Glutamatergic neuron (in vitro differentiated cells): ENCODE measurements around the gene ARHGEF4. TPM values are rescaled to one million over a fixed set of nuclear protein-coding genes. Genes with fewer than 3 reads are reported as not detected.
"Not testable (repeated sequence)": the region's sequence is repeated elsewhere in the genome, so short reads cannot be mapped to it uniquely, and the experiment has no call there.

Experiments used
- DNase-seq: peaks from one replicate; pipeline ENCODE4 v3.0.0; 2022
- H3K27ac Mint-ChIP-seq: one replicate; pipeline ENCODE4 v1.8.0; 2020; ENCODE audit warnings: mild to moderate bottlenecking, mixed read lengths, inconsistent platforms; ENCODE audit not compliant: unreplicated experiment
- H3K27me3 Mint-ChIP-seq: one replicate; pipeline ENCODE4 v1.8.0; 2020; ENCODE audit warnings: mild to moderate bottlenecking, moderate library complexity, mixed read lengths, inconsistent platforms; ENCODE audit not compliant: unreplicated experiment
- H3K36me3 Mint-ChIP-seq: one replicate; pipeline ENCODE4 v1.8.0; 2020; ENCODE audit warnings: mild to moderate bottlenecking, mixed read lengths, inconsistent platforms; ENCODE audit not compliant: unreplicated experiment
- H3K4me1 Mint-ChIP-seq: one replicate; pipeline ENCODE4 v1.8.0; 2020; ENCODE audit warnings: mild to moderate bottlenecking, low read depth, mixed read lengths, inconsistent platforms; ENCODE audit not compliant: unreplicated experiment
- H3K4me3 Mint-ChIP-seq: one replicate; pipeline ENCODE4 v1.8.0; 2020; ENCODE audit warnings: mild to moderate bottlenecking, mixed read lengths, inconsistent platforms; ENCODE audit not compliant: unreplicated experiment
- H3K9me3 Mint-ChIP-seq: one replicate; pipeline ENCODE4 v1.8.0; 2020; ENCODE audit warnings: mild to moderate bottlenecking, moderate library complexity, mixed read lengths, inconsistent platforms; ENCODE audit not compliant: unreplicated experiment
- total RNA-seq: library from RNA; stranded (reverse); fragmentation: NEBNext Ultra II Directional; extraction: Animal tissue kit (Norgen Biotek cat#: 25700); gene quantifications from one replicate; pipeline ENCODE4 v1.2.1, GENCODE V29; 2021; ENCODE audit not compliant: unreplicated experiment
- TF ChIP-seq, protein P1 (sequence below): fragments of 200-600 bp; sonication (generic); IDR thresholded peaks from one replicate; pipeline ENCODE4 v1.5.0; 2021; ENCODE audit not compliant: partially characterized antibody, unreplicated experiment

Gene ARHGEF4
- total RNA-seq, 1 donor from 2014 or later = 6.1 TPM

DNA sequence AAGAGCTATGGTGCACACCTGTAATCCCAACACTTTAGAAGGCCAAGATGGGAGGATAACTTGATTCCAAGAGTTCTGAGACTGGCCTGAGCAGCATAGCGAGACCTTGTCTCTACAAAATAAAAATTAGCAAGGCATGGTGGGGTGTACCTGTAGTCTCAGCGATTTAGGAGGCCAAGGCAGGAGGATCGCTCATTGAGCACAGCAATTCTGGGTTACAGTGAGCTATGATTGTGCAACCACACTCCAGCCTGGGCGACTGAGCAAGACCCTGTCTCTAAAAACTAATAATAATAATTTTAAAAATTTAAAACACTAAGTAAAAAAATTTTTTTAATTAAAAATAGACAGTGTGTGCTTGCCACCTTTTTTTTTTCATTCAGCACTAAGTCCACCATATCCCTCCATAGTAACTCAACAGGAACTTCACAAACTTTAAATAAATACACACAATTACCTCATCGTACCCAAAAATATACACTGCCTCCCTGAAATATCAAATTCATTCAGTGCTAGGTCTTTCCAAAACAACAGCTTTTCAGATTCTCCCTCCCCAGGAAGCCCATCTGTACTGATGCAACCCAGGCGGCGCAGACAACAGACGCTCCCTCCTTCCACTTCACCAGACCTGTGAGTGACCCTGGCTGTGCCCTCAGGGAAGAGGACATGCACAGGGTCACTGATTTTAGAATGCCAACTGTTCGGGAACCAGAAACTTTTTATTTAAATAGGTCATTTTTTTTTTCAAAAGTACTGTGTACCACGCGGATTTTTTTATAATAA lies 227.0 kb downstream of the ARHGEF4 start:
- TF ChIP-seq, protein P1, sequence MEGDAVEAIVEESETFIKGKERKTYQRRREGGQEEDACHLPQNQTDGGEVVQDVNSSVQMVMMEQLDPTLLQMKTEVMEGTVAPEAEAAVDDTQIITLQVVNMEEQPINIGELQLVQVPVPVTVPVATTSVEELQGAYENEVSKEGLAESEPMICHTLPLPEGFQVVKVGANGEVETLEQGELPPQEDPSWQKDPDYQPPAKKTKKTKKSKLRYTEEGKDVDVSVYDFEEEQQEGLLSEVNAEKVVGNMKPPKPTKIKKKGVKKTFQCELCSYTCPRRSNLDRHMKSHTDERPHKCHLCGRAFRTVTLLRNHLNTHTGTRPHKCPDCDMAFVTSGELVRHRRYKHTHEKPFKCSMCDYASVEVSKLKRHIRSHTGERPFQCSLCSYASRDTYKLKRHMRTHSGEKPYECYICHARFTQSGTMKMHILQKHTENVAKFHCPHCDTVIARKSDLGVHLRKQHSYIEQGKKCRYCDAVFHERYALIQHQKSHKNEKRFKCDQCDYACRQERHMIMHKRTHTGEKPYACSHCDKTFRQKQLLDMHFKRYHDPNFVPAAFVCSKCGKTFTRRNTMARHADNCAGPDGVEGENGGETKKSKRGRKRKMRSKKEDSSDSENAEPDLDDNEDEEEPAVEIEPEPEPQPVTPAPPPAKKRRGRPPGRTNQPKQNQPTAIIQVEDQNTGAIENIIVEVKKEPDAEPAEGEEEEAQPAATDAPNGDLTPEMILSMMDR = no peak
- Mint-ChIP-seq H3K36me3 (no peaks in the 10 kb centered on the region), H3K9me3 (peaks cover 6% of the 10 kb centered on the region), H3K4me1 (peaks cover 19% of the 10 kb centered on the region), H3K27me3 (peaks cover 3% of the 10 kb centered on the region), H3K4me3 (peak overlapping the region; percentile 36), H3K27ac (peak overlapping the region; percentile 74)
- peak; percentile 47 for DNase-seq

DNA sequence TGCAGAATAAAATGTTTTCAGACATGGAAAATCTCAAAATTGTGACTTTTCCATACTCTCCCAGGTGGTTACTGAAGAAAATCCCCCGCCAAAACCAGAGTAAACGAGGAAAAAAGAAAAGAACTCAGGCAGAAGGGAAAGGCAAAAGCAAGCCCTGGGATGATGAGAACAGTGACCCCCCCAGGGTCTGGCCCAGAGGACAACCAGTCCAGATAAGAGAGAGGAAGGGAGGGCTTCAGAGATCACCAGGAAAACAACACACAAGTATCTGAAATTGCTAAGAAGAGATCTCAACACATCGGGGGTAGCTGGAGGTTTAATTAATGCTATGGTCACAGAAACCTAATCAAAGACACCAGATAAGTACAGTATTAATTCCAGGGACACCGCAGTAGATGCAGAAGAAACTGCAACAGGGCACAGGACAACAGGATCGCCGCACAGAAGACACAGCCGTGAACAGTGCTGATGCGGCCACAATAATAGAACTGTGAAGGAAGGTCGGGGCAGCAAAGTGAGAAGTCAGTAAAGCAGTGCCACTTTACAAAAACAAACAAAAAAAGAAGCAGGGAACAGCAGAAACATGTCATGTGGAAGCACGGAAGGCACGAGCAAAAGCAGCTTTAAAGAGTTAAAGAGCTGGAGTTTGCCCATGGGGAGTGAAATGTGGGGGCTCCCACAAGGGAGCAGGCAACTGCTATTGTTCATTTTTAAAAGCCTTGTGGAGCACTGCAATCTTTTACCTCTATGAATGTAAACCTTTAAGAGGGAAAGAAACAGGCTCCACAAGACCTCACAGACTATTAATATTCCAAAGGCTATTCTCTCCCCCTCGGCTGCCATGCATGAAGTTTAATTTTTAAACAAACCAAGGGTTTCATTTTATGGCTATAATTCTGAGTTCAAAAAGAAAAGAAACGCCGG lies 228.1 kb downstream of the ARHGEF4 start:
- Mint-ChIP-seq H3K9me3 (peaks cover 6% of the 10 kb centered on the region), H3K4me3 (peak overlapping the region; percentile 33), H3K27ac (peak overlapping the region; percentile 75), H3K27me3 (peaks cover 3% of the 10 kb centered on the region), H3K4me1 (peaks cover 15% of the 10 kb centered on the region), H3K36me3 (no peaks in the 10 kb centered on the region)
- TF ChIP-seq, protein P1 = no peak
- DNase-seq = no peak

DNA sequence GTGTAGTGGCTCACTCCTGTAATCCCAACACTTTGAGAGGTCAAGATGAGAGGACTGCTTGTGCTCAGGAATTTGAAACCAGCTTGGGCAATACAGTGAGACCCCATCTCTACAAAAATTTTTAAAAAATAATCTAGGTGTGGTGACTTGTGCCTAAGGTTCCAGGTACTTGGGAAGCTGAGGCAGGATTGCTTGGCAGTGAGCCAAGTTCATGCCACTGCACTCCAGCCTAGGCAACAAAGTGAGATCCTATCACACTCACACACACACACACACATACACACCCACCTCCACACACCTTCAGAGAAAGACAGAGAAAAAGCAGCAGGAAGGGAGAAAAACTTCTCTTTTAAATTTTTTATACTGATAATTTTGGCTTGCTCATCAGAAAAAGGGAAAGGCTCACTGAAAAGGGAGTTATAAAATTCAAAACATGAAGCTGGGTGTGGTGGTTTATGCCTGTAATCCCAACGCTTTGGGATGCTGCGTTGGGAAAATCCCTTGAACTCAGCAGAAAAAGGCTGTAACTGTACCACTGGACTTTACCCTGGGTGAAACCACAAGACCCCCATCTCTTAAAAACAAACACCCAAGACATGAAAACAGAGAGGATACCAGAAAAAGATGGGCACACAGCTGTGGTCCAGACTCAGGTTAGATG lies 230.9 kb downstream of the ARHGEF4 start:
- Mint-ChIP-seq H3K36me3 (no peaks in the 10 kb centered on the region), H3K4me3 (no peak overlapping the region), H3K9me3 (peaks cover 6% of the 10 kb centered on the region), H3K4me1 (peaks cover 14% of the 10 kb centered on the region), H3K27me3 (peaks cover 4% of the 10 kb centered on the region), H3K27ac (no peak overlapping the region)
- TF ChIP-seq, protein P1 = no peak
- no peak for DNase-seq

DNA sequence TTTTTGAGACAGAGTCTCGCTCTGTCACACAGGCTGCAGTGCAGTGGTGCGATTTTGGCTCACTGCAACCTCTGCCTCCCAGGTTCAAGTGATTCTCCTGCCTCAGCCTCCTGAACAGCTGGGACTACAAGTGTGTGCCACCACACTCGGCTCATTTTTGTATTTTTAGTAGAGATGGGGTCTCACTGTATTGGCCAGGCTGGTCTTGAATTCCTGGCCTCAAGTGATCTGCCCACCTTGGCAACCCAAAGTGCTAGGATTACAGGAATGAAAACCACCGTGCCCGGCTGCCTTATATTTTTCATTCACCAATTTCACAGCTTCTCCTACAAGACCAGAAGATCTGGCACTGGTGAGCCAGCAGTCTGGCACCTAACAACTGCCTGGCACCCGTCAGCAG lies 231.5 kb downstream of the ARHGEF4 start:
- not testable (repeated sequence) for H3K36me3 Mint-ChIP-seq, DNase-seq, H3K9me3 Mint-ChIP-seq, H3K27ac Mint-ChIP-seq, H3K27me3 Mint-ChIP-seq, H3K4me3 Mint-ChIP-seq
- H3K4me1 Mint-ChIP-seq = peaks cover 14% of the 10 kb centered on the region

DNA sequence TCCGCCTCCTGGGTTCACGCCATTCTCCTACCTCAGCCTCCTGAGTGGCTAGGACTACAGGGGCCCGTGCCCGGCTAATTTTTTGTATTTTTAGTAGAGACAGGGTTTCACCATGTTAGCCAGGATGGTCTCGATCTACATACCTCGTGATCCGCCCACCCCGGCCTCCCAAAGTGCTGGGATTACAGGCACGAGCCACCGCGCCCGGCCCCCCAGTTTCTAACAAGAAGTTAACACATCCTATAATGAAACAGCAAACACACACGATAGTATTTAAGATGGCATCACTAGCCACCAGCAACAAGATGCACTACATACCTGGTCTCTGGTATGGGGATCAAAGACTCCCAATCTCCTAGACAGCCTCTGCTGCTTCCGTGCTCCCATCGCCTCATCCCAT lies 238.9 kb downstream of the ARHGEF4 start:
- not testable (repeated sequence) for H3K36me3 Mint-ChIP-seq, H3K4me3 Mint-ChIP-seq, DNase-seq, H3K9me3 Mint-ChIP-seq, H3K4me1 Mint-ChIP-seq, H3K27me3 Mint-ChIP-seq
- peak overlapping the region; percentile 72 for H3K27ac Mint-ChIP-seq
